ENCODE data around the gene SIK3. TPM values are rescaled to one million over a fixed set of nuclear protein-coding genes. Genes with fewer than 3 reads are reported as not detected.

The SIK3 gene
- total RNA-seq, 1 donor from 2014 or later, result 88.4 TPM

DNA sequence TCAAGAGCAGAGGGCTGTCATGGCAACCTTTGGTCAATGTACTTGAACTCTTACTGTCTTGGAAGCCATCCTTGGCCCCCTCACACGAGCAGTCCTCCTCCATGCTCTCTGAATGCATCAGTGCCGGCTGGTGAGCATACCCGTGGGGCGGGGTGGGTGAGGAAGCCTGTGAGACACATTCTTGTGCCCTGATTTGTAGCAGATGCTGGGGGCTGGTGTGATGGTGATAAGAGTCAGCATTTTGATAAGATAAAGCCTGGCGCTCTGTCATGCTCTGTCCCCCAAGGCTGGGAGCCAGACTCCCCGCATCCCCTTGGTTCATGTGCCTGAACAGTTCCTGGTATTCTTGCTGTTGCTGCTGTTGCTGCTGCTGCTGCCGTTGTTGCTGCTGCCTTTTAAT, 240.3 kb downstream of the SIK3 start:
- Mint-ChIP-seq H3K27me3 (no peaks in the 10 kb centered on the region), H3K36me3 (ENCODE audit: low read depth) (peaks cover 82% of the 10 kb centered on the region), H3K4me3 (no peak overlapping the region), H3K27ac (no peak overlapping the region), H3K9me3 (no peaks in the 10 kb centered on the region), H3K4me1 (peaks cover 27% of the 10 kb centered on the region)
- intact Hi-C loops (cut with micrococcal nuclease), result no loop called here
- TF ChIP-seq, protein P1, sequence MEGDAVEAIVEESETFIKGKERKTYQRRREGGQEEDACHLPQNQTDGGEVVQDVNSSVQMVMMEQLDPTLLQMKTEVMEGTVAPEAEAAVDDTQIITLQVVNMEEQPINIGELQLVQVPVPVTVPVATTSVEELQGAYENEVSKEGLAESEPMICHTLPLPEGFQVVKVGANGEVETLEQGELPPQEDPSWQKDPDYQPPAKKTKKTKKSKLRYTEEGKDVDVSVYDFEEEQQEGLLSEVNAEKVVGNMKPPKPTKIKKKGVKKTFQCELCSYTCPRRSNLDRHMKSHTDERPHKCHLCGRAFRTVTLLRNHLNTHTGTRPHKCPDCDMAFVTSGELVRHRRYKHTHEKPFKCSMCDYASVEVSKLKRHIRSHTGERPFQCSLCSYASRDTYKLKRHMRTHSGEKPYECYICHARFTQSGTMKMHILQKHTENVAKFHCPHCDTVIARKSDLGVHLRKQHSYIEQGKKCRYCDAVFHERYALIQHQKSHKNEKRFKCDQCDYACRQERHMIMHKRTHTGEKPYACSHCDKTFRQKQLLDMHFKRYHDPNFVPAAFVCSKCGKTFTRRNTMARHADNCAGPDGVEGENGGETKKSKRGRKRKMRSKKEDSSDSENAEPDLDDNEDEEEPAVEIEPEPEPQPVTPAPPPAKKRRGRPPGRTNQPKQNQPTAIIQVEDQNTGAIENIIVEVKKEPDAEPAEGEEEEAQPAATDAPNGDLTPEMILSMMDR (IDR thresholded peaks at IDR 0.05), result no peak
- ATAC-seq (ENCODE audit: low read depth), result no peak
- no peak for DNase-seq
- ChIA-PET CTCF (no interaction called here), POLR2A (interaction anchor here (1.6 kb wide), 1 partner anchor 22 kb away, joined by 3 read pairs; no protein-coding TSS in a partner anchor)

DNA sequence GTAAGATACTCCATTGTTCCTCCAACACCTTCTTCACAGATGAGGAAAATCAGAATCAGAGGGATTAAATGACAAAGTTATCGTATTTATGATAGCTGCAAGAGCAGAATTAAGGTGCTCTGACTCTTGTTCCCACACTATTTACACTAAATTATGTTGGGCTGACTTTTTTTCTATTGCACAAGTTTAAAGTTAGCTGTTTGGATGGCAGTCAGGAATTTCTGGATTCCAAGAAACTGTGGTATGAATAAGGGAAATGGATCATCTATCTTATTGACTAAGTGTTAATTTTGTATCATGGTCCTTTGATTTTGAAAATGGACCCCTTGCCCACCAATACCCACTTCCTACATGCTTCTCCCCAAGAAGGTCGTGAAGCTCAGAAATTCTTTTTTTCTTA, 240.9 kb downstream of the SIK3 start:
- no peak overlapping the region for H3K4me3 Mint-ChIP-seq
- H3K36me3 Mint-ChIP-seq (ENCODE audit: low read depth), result peaks cover 82% of the 10 kb centered on the region
- ATAC-seq (ENCODE audit: low read depth) (no peak), DNase-seq (no peak)
- no peak overlapping the region for H3K27ac Mint-ChIP-seq
- no peaks in the 10 kb centered on the region for H3K27me3 Mint-ChIP-seq
- POLR2A ChIA-PET, result no interaction called here
- CTCF ChIA-PET, result interaction anchor here (1.3 kb wide), 1 partner anchor 21 kb away, joined by 3 read pairs; no protein-coding TSS in a partner anchor
- TF ChIP-seq, protein P1 (IDR thresholded peaks at IDR 0.05), result no peak
- no peaks in the 10 kb centered on the region for H3K9me3 Mint-ChIP-seq
- H3K4me1 Mint-ChIP-seq, result peaks cover 33% of the 10 kb centered on the region
- intact Hi-C loops (cut with micrococcal nuclease), result no loop called here

DNA sequence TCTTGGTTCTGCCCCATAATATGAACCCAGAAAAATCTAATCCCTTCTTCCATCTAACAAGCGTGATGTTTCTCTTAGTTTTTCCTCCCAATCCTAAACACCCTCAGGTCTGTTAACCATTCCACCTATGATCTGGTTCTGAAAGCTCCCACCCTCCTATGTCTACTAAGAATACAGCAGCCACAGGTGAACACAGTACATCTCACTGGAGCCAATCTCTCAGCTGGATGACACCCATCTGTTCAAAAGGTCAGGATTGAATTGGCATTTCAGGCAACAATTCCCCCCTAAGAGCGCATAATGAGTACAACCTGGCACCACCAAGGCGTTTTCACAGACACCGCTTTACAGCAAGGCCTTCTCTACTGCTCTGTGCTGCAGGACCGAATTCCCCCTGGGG, 241.8 kb downstream of the SIK3 start:
- H3K27me3 Mint-ChIP-seq, result no peaks in the 10 kb centered on the region
- TF ChIP-seq, protein P1 (IDR thresholded peaks at IDR 0.05), result no peak
- intact Hi-C loops (cut with micrococcal nuclease), result no loop called here
- ChIA-PET POLR2A (no interaction called here), CTCF (interaction anchor here (1.1 to 1.3 kb wide), 2 partner anchors 20 to 24 kb away, joined by 3 read pairs; no protein-coding TSS in a partner anchor)
- peaks cover 42% of the 10 kb centered on the region for H3K4me1 Mint-ChIP-seq
- no peak overlapping the region for H3K4me3 Mint-ChIP-seq
- peaks cover 73% of the 10 kb centered on the region for H3K36me3 Mint-ChIP-seq (ENCODE audit: low read depth)
- no peaks in the 10 kb centered on the region for H3K9me3 Mint-ChIP-seq
- no peak for ATAC-seq (ENCODE audit: low read depth)
- DNase-seq, result no peak
- H3K27ac Mint-ChIP-seq, result no peak overlapping the region

DNA sequence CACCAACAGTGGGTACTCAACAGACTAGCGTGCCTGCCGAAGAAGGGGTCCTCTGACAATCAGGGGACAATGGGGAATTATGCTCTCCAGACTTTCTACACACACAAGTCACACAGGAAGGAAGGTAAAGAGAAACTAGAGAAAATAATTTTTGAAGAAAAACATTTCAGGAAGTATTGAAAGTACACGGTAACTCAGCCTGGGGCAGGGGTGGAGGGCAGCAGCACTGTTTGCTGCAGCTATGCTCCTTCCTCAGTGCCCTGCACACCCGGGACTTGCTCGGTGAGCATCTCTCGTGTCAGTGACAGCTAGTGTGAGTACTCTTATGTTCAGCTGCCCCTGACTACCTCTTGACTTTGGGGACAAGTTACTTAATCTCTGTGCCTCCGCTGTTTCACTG, 242.8 kb downstream of the SIK3 start:
- CTCF ChIA-PET, result interaction anchor here (1.0 kb wide), 1 partner anchor 65 kb away, joined by 3 read pairs; no protein-coding TSS in a partner anchor
- intact Hi-C loops (cut with micrococcal nuclease), result no loop called here
- H3K27me3 Mint-ChIP-seq, result no peaks in the 10 kb centered on the region
- no peaks in the 10 kb centered on the region for H3K9me3 Mint-ChIP-seq
- H3K4me1 Mint-ChIP-seq, result peaks cover 48% of the 10 kb centered on the region
- ATAC-seq (ENCODE audit: low read depth) (no peak), DNase-seq (no peak)
- no peak overlapping the region for H3K27ac Mint-ChIP-seq
- TF ChIP-seq, protein P1 (IDR thresholded peaks at IDR 0.05), result no peak
- peaks cover 65% of the 10 kb centered on the region for H3K36me3 Mint-ChIP-seq (ENCODE audit: low read depth)
- POLR2A ChIA-PET, result no interaction called here
- no peak overlapping the region for H3K4me3 Mint-ChIP-seq

DNA sequence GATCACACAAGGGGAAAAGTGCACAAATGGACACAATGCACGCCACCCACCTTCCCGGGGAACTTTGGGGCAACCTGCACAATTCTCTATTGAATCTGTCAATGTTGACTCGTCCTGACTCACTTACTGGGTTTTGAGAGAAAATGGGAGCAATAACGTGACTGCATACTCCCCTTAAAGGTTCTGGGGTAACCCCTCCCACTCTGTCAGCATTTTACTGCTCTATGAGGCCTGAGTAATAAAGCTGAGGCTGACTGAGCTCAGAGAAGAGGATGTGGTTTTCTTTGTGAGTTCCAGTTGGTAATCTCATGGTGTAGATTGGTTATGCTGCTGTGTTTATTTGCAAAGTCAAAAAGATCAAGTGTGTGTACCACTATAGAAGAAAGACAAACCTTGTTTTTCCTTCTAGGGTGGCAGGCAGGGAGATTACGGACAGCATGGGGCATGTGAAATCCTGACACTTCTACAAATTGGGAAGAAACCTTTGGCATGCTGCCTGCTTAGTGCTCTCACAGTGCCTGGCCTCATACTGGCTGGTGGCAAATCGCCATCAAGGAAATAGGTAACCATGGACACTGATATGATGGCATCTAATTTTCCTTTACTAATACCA, 244.7 kb downstream of the SIK3 start:
- Mint-ChIP-seq H3K9me3 (no peaks in the 10 kb centered on the region), H3K27me3 (no peaks in the 10 kb centered on the region), H3K36me3 (ENCODE audit: low read depth) (peaks cover 65% of the 10 kb centered on the region), H3K27ac (peak overlapping the region; percentile 16), H3K4me3 (peak overlapping the region; percentile 39), H3K4me1 (peaks cover 55% of the 10 kb centered on the region)
- intact Hi-C loops (cut with micrococcal nuclease), result loop anchor here (2.0 to 5.0 kb wide), 3 partner anchors 17 to 81 kb away; partner anchors contain the start of genes APOA1, BUD13 and ZPR1
- ChIA-PET CTCF (interaction anchor here (0.6 to 3.1 kb wide), 2 partner anchors 18 to 280 kb away, joined by 3 to 15 read pairs; no protein-coding TSS in a partner anchor), POLR2A (interaction anchor here (0.5 to 1.4 kb wide), 4 partner anchors 18 to 1129 kb away, joined by 3 to 6 read pairs (median 5); partner anchors contain the start of genes SIDT2 and ZPR1)
- ATAC-seq (ENCODE audit: low read depth), result peak; percentile 96
- DNase-seq, result no peak
- TF ChIP-seq, protein P1 (IDR thresholded peaks at IDR 0.05), result no peak
